Measurements from ENCODE around the gene SUDS3.

DNA sequence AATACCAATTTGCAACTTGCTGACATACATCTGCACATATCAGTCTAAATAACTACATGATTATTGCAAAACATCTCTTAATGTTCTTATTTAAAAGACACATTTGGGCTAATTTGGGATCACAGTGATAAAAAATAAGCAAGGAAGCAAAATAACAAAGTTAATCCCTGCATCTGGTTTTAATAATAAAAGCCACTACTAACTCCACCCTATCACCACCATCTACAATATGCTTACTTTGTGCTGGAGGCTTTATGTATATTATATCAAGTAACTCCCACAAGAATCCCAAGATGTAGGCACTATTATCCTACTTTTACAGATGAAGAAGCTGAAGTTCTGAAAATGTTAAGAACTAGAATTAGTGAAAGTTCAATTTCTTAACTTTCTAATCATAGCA lies 49.4 kb upstream of the SUDS3 start:
- TF ChIP-seq EZH2 (IDR thresholded peaks at IDR 0.05; ENCODE audit: low read depth, unreplicated experiment): no peak
- TF ChIP-seq, protein P1, sequence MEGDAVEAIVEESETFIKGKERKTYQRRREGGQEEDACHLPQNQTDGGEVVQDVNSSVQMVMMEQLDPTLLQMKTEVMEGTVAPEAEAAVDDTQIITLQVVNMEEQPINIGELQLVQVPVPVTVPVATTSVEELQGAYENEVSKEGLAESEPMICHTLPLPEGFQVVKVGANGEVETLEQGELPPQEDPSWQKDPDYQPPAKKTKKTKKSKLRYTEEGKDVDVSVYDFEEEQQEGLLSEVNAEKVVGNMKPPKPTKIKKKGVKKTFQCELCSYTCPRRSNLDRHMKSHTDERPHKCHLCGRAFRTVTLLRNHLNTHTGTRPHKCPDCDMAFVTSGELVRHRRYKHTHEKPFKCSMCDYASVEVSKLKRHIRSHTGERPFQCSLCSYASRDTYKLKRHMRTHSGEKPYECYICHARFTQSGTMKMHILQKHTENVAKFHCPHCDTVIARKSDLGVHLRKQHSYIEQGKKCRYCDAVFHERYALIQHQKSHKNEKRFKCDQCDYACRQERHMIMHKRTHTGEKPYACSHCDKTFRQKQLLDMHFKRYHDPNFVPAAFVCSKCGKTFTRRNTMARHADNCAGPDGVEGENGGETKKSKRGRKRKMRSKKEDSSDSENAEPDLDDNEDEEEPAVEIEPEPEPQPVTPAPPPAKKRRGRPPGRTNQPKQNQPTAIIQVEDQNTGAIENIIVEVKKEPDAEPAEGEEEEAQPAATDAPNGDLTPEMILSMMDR (conservative IDR thresholded peaks at IDR 0.05; ENCODE audit: low read depth in 2 of 2): no peak
- no peak for TF ChIP-seq POLR2AphosphoS5 (IDR thresholded peaks at IDR 0.05; ENCODE audit: low read depth)
- TF ChIP-seq EZH2phosphoT487 (IDR thresholded peaks at IDR 0.05; ENCODE audit: unreplicated experiment): no peak
- TF ChIP-seq ZNF114 (CRISPR knock-in tag; IDR thresholded peaks at IDR 0.05): no peak
- no peak for TF ChIP-seq ZNF331 (CRISPR knock-in tag; IDR thresholded peaks at IDR 0.05; ENCODE audit: low read depth)

Data from GM23338 (cell line).